Upper lobe of left lung (tissue), 4 donors: ENCODE measurements around the gene METAP1.

Experiments
- EP300 ChIP-seq, 4 donors: sonication (generic); formaldehyde crosslinking; IDR thresholded peaks; one replicate each; pipeline ENCODE4 v1.5.1; 2017; ENCODE audit warnings: antibody characterized with exemption in 4 of 4, control low read depth in 2 of 4
- POLR2A ChIP-seq, 4 donors: fragments of 450-650 bp; IDR thresholded peaks; one replicate each; pipeline ENCODE4 v1.5.1; 2016 to 2017; ENCODE audit warnings: antibody characterized with exemption in 4 of 4, mild to moderate bottlenecking in 2 of 4
- TF ChIP-seq, protein P1 (sequence below), 6 experiments: fragments of 450-650 bp in 4 of 6; fragments of 200-600 bp in 2 of 6; sonication (generic) in 2 of 6; IDR thresholded peaks; one replicate each; pipeline ENCODE4 v1.5.1; 2016 to 2019; ENCODE audit warnings: antibody characterized with exemption in 6 of 6

DNA sequence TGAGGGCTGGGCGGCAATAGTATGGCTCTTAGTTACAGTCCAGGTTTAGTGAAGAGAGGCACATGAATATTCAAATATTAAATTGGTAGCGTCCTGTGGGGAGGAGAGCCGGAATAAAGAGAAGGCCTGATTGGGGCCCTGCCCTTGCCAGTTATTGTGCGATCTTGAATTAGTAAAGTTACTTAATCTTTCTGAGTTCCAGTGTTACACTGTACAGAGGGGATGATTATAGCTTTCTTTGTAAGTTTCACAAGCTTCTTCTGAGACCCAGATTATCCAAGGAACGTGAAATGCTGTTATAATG, 1.2 kb downstream of the METAP1 start:
- TF ChIP-seq, protein P1, sequence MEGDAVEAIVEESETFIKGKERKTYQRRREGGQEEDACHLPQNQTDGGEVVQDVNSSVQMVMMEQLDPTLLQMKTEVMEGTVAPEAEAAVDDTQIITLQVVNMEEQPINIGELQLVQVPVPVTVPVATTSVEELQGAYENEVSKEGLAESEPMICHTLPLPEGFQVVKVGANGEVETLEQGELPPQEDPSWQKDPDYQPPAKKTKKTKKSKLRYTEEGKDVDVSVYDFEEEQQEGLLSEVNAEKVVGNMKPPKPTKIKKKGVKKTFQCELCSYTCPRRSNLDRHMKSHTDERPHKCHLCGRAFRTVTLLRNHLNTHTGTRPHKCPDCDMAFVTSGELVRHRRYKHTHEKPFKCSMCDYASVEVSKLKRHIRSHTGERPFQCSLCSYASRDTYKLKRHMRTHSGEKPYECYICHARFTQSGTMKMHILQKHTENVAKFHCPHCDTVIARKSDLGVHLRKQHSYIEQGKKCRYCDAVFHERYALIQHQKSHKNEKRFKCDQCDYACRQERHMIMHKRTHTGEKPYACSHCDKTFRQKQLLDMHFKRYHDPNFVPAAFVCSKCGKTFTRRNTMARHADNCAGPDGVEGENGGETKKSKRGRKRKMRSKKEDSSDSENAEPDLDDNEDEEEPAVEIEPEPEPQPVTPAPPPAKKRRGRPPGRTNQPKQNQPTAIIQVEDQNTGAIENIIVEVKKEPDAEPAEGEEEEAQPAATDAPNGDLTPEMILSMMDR (IDR thresholded peaks at IDR 0.05) = no peak
- no peak for TF ChIP-seq POLR2A (IDR thresholded peaks at IDR 0.05)
- TF ChIP-seq EP300 (IDR thresholded peaks at IDR 0.05) = no peak
